ENCODE data around the gene CHST10. TPM values are rescaled to one million over a fixed set of nuclear protein-coding genes. Genes with fewer than 3 reads are reported as not detected.
A peak's percentile ranks its signal among the peaks of the same experiment; 100 is the strongest.

The CHST10 gene
- total and polyA plus RNA-seq, 8 donors, result 1.7 to 6.5 (median 3.8) TPM

- Histone ChIP-seq H3K4me1 (no peaks in the 10 kb centered on the region), H3K36me3 (no peaks in the 10 kb centered on the region), H3K9me3 (no peaks in the 10 kb centered on the region), H3K27me3 (no peaks in the 10 kb centered on the region), H3K4me3 (no peak overlapping the region), H3K27ac (no peak overlapping the region)
- WGBS, 2 donors, result 75 to 82% methylated on average over 5 of the region's 5 CpGs
- no peak for DNase-seq
- intact Hi-C loops (cut with DNase I), result no loop called here
- no peak for ATAC-seq
- FAIRE-seq, result no peak
- no peak for TF ChIP-seq CTCF (IDR thresholded peaks at IDR 0.05)
Observed at GRCh38 chr2:100451092-100451491, 33.6 kb upstream of the CHST10 start.

- 68 to 70% methylated on average over 2 of the region's 2 CpGs for WGBS, 2 donors
Observed at GRCh38 chr2:100446696-100447095, 29.2 kb upstream of the CHST10 start.

GRCh38 chr2:100437751-100438150 lies 20.3 kb upstream of the CHST10 start:
- no peak for DNase-seq
- H3K36me3 ChIP-seq, result no peaks in the 10 kb centered on the region
- H3K4me1 ChIP-seq, result no peaks in the 10 kb centered on the region
- ATAC-seq, result no peak
- H3K9me3 ChIP-seq, result no peaks in the 10 kb centered on the region
- no peak for FAIRE-seq
- no peak overlapping the region for H3K27ac ChIP-seq
- no peak for TF ChIP-seq CTCF (IDR thresholded peaks at IDR 0.05)
- no peaks in the 10 kb centered on the region for H3K27me3 ChIP-seq
- 63 to 68% methylated on average over 8 of the region's 8 CpGs for WGBS, 2 donors
- no peak overlapping the region for H3K4me3 ChIP-seq
- intact Hi-C loops (cut with DNase I), result no loop called here

More at GRCh38 chr2:100446696-100447095, 29.2 kb upstream of the CHST10 start:
- intact Hi-C loops (cut with DNase I), result no loop called here
- no peak overlapping the region for H3K4me3 ChIP-seq
- TF ChIP-seq CTCF (IDR thresholded peaks at IDR 0.05), result no peak
- ATAC-seq, result peak in 1 of 4 donors; percentile 27
- H3K36me3 ChIP-seq, result no peaks in the 10 kb centered on the region
- no peaks in the 10 kb centered on the region for H3K9me3 ChIP-seq
- no peak overlapping the region for H3K27ac ChIP-seq
- H3K4me1 ChIP-seq, result no peaks in the 10 kb centered on the region
- FAIRE-seq, result no peak
- no peak for DNase-seq
- no peaks in the 10 kb centered on the region for H3K27me3 ChIP-seq

GRCh38 chr2:100429726-100430125 lies 12.3 kb upstream of the CHST10 start:
- 47 to 71% methylated on average over 1 of the region's 1 CpG for WGBS, 2 donors
- DNase-seq, result no peak
- no peak overlapping the region for H3K4me3 ChIP-seq
- H3K27ac ChIP-seq, result no peak overlapping the region
- no peak for FAIRE-seq
- no peaks in the 10 kb centered on the region for H3K4me1 ChIP-seq
- H3K27me3 ChIP-seq, result no peaks in the 10 kb centered on the region
- TF ChIP-seq CTCF (IDR thresholded peaks at IDR 0.05), result no peak
- H3K36me3 ChIP-seq, result no peaks in the 10 kb centered on the region
- H3K9me3 ChIP-seq, result no peaks in the 10 kb centered on the region
- no peak for ATAC-seq
- intact Hi-C loops (cut with DNase I), result no loop called here

GRCh38 chr2:100427627-100428258 lies 10.3 kb upstream of the CHST10 start:
- intact Hi-C loops (cut with DNase I), result no loop called here
- Histone ChIP-seq H3K27ac (no peak overlapping the region), H3K9me3 (no peaks in the 10 kb centered on the region), H3K36me3 (no peaks in the 10 kb centered on the region), H3K27me3 (no peaks in the 10 kb centered on the region), H3K4me1 (no peaks in the 10 kb centered on the region), H3K4me3 (no peak overlapping the region)
- DNase-seq (peak in 5 of 6 donors; percentile 37 to 73 (median 55)), FAIRE-seq (no peak), ATAC-seq (peak; percentile 46 to 86 (median 76))
- TF ChIP-seq CTCF (IDR thresholded peaks at IDR 0.05), result peak; percentile 6 to 35 (median 29)
- 17% methylated on average over 11 of the region's 11 CpGs for WGBS, 2 donors

Data from pancreas (tissue), 10 donors.